GM19438 (cell line): ENCODE results near the gene MRM3.
"Not testable (repeated sequence)": the region's sequence is repeated elsewhere in the genome, so short reads cannot be mapped to it uniquely, and the experiment has no call there.

ENCODE experiments used
- ATAC-seq: cut with Tn5 transposase; IDR thresholded peaks from one replicate; pipeline ENCODE4 v1.9.1; 2021; ENCODE audit warnings: low read depth; ENCODE audit not compliant: unreplicated experiment

The MRM3 gene

GRCh38 chr17:814371-814770 lies 32.2 kb downstream of the MRM3 start:
- ATAC-seq, result no peak

DNA sequence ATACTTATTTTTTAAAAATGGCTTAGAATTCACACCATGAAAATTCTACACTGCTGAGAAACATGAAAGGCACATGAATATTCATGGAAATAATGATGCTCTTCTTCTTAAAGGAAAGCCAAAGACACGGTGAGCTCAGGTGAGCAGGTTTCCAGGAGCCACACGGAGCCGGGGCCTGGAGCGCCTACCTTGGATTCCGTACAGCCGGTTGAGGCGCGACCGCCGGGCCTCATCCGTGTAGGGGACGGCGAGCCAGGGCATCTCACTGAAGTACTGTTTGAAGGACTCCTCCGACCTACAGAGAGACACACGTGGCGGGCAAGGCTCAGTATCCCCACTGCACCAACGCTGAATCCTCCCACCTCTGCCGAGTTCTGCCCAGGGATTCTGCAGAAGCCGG lies 37.1 kb downstream of the MRM3 start:
- ATAC-seq, result no peak

- no peak for ATAC-seq
These were observed 41.3 kb downstream of the MRM3 start for GRCh38 chr17:823501-823902.

DNA sequence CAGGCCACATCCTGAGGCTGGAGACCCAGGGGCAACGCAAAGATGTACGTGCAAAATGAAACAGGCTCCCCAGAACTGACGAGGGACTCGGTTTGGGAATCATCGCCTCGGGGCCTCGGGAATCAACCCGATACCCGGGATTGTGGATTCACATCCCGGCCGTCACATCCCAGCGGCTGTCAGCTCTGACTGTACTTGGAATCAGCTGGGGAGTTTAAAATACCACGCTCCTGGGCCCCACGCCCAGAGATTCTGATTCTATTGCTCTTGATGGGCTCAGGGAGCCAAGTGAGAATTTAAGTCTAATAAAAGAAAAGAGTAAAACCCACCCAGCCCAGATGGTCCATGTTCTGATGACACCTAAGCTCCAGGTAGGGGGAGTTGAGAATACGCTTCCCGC lies 42.2 kb downstream of the MRM3 start:
- no peak for ATAC-seq

- no peak for ATAC-seq
These were observed 43.1 kb downstream of the MRM3 start for GRCh38 chr17:825216-825615.

DNA sequence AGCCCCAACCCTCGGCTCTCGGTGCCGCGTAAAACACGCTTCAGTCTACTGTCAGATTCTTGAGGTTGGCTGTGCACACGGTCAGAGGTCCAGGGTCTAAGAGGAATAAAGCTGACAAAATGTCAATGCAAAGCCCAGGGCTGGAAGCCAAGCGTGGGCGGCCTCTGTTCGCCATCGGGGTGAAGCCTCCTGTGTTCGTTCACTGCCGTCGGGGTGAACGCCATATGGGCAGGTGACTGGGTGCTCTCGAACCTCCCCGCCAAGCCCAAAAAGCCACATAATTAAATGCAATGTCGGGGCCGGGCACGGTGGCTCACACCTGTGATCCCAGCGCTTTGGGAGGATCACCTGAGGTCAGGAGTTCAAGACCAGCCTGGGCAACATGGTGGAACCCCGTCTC lies 44.6 kb downstream of the MRM3 start:
- ATAC-seq, result no peak

DNA sequence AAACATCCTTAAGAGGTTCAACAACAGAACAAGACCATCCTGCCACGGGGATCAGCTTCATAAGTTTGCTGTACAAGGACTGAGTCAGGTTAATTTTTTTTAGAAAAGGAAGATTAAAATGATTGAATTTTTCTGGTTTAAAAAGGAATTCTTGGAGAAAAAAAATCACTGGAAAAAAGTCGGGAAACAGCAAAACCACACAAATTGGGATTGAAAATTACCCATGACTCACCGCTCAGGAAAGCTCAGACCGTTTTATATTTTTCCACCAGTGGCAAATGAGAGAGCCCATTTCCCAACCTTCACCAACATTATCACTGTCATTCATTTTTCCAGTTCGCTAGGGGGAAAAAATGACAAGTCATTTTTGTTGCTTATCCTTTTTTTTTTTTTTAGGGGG lies 46.6 kb downstream of the MRM3 start:
- no peak for ATAC-seq

DNA sequence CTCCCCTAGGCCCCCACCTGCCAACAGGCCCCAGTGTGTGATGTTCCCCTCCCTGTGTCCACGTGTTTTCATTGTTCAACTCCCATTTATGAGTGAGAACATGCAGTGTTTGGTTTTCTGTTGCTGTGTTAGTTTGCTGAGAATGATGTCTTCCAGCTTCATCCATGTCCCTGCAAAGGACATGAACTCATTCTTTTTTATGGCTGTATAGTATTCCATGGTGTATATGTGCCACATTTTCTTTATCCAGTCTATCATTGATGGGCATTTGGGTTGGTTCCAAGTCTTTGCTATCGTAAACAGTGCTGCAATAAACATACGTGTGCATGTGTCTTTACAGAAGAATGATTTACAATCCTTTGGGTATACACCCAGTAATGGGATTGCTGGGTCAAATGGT lies 47.5 kb downstream of the MRM3 start:
- not testable (repeated sequence) for ATAC-seq

GRCh38 chr17:830381-830780 lies 48.2 kb downstream of the MRM3 start:
- ATAC-seq, result no peak

DNA sequence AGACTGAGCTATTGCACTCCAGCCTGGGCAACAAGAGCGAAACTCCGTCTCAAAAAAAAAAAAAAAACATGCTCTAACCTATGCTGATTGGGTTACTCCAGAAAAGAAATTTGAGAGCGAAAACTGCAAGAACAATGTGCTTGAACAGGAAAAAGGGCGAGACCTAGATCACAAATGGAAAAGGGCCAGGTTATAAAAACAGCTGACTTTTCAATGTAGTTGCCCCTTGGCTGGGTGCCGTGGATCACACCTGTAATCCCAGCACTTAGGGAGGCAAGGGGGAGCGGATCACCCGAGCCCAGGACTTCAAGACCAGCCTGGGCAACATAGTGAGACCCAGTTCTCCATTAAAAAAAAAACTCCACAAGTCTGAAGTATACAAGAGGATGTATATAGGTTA lies 48.8 kb downstream of the MRM3 start:
- ATAC-seq, result no peak

GRCh38 chr17:834136-834535 lies 52.0 kb downstream of the MRM3 start:
- ATAC-seq, result no peak

DNA sequence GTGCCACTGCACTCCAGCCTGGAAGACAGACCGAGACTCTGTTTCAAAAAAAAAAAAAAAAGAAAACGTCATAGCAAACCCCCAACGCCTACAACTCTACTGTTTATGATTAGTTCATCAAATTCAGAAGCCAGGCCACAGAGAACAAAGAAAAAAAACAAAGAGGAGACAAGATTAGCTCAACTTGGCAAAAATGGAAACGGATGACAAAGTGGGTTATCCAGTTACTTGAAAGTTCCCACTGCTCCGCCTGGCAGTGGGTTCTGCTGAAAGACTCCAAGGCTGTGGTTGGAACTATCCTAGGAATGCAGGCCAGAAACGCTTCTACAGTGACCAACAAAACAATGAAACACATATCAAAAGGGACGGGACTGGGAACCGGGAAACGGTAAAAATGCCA lies 53.1 kb downstream of the MRM3 start:
- no peak for ATAC-seq

- ATAC-seq, result not testable (repeated sequence)
These were observed 53.6 kb downstream of the MRM3 start for GRCh38 chr17:835721-836120.

- ATAC-seq, result no peak
These were observed 54.0 kb downstream of the MRM3 start for GRCh38 chr17:836151-836550.

DNA sequence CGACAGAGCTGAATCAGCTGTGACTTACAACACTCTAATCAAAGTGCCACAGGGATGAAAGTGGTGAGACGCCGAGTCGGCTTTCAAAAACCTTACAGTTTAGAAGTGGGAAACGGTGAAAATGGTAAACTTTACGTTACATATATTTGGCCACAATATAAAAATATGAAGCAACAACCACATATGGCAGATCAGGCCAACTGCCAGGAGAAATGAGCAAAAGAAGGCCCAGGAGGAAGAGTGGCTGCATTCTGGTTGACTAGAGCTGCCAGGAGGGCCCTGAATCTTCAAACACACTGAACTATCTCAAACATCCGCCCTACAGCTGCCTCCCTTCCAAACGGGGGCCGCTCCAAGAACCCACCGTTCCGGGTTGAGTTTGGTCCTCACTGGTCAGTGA lies 56.3 kb downstream of the MRM3 start:
- ATAC-seq, result no peak

DNA sequence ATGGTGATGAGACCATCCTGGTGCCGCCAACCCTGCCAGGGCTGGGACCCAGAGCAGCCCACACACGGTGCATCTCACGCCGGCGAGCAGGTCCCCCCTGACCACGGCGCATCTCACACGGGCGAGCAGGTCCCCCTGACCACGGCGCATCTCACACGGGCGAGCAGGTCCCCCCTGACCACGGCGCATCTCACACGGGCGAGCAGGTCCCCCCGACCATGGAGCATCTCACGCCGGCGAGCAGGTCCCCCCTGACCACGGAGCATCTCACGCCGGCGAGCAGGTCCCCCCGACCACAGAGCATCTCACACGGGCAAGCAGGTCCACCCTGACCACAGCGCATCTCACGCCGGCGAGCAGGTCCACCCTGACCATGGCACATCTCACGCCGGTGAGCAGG lies 59.2 kb downstream of the MRM3 start:
- no peak for ATAC-seq
